ENCODE results near the gene ARRB2.

GRCh38 chr17:4740025-4740351 is 29.6 kb downstream of the ARRB2 start:
- TF ChIP-seq CTCF (optimal IDR thresholded peaks at IDR 0.05 in 1 of 3, IDR thresholded peaks at IDR 0.05 in 1 of 3, conservative IDR thresholded peaks at IDR 0.05 in 1 of 3; ENCODE audit: extremely low read depth in 1 of 3, insufficient read depth in 2 of 3, low read length in 3 of 3) (no peak), EZH2 (IDR thresholded peaks at IDR 0.05; ENCODE audit: low read length) (no peak)
